Hematopoietic multipotent progenitor cell treated with erythropoietin and hydrocortisone succinate and interleukin-3 and kit ligand, for 4 days (in vitro differentiated cells): ENCODE measurements around the gene TMEM87A.

Source experiments
- DNase-seq: peaks from one replicate; pipeline ENCODE4 v3.0.0-alpha.2; 2015

Gene TMEM87A

GRCh38 chr15:42202653-42203052 lies 70.6 kb downstream of the TMEM87A start:
- no peak for DNase-seq

GRCh38 chr15:42201801-42202200 lies 71.4 kb downstream of the TMEM87A start:
- no peak for DNase-seq

- no peak for DNase-seq
Measured at GRCh38 chr15:42199126-42199525, 74.1 kb downstream of the TMEM87A start.

GRCh38 chr15:42198516-42198915 lies 74.7 kb downstream of the TMEM87A start:
- no peak for DNase-seq

GRCh38 chr15:42194513-42194912 lies 78.7 kb downstream of the TMEM87A start:
- DNase-seq: peak; percentile 28

- no peak for DNase-seq
Measured at GRCh38 chr15:42193383-42193782, 79.8 kb downstream of the TMEM87A start.

GRCh38 chr15:42191610-42192346 lies 81.5 kb downstream of the TMEM87A start:
- DNase-seq: no peak

- DNase-seq: no peak
Measured at GRCh38 chr15:42190370-42190769, 82.9 kb downstream of the TMEM87A start.

GRCh38 chr15:42185801-42186200 lies 87.4 kb downstream of the TMEM87A start:
- no peak for DNase-seq

- DNase-seq: no peak
Measured at GRCh38 chr15:42184736-42185135, 88.5 kb downstream of the TMEM87A start.

- DNase-seq: no peak
Measured at GRCh38 chr15:42184296-42184695, 88.9 kb downstream of the TMEM87A start.

- DNase-seq: peak; percentile 25
Measured at GRCh38 chr15:42182961-42183360, 90.3 kb downstream of the TMEM87A start.

GRCh38 chr15:42182328-42182886 lies 90.8 kb downstream of the TMEM87A start:
- no peak for DNase-seq

GRCh38 chr15:42178056-42178455 lies 95.2 kb downstream of the TMEM87A start:
- no peak for DNase-seq

GRCh38 chr15:42175671-42176070 lies 97.6 kb downstream of the TMEM87A start:
- no peak for DNase-seq

- DNase-seq: no peak
Measured at GRCh38 chr15:42172475-42172874, 100.8 kb downstream of the TMEM87A start.

GRCh38 chr15:42171795-42172194 lies 101.4 kb downstream of the TMEM87A start:
- no peak for DNase-seq

GRCh38 chr15:42171122-42171521 lies 102.1 kb downstream of the TMEM87A start:
- no peak for DNase-seq

GRCh38 chr15:42166225-42166940 lies 106.8 kb downstream of the TMEM87A start:
- no peak for DNase-seq

GRCh38 chr15:42165106-42165505 lies 108.1 kb downstream of the TMEM87A start:
- no peak for DNase-seq

- no peak for DNase-seq
Measured at GRCh38 chr15:42163947-42164550, 109.2 kb downstream of the TMEM87A start.

GRCh38 chr15:42163291-42163690 lies 109.9 kb downstream of the TMEM87A start:
- no peak for DNase-seq
